Fibroblast of skin of right quadriceps (primary cell): ENCODE measurements around the gene ACVR1.
A peak's percentile ranks its signal among the peaks of the same experiment; 100 is the strongest.
"Not testable (repeated sequence)": the region's sequence is repeated elsewhere in the genome, so short reads cannot be mapped to it uniquely, and the experiment has no call there.

ENCODE experiments used
- DNase-seq: peaks from one replicate; pipeline ENCODE4 v3.0.0-alpha.2; 2013

ACVR1 gene

GRCh38 chr2:157893611-157894010 is 17.5 kb upstream of the ACVR1 start:
- no peak for DNase-seq

- DNase-seq, result no peak
These were observed 15.5 kb upstream of the ACVR1 start for GRCh38 chr2:157891643-157892041.

- DNase-seq, result no peak
These were observed 15.0 kb upstream of the ACVR1 start for GRCh38 chr2:157890969-157891642.

GRCh38 chr2:157887946-157888345 is 11.8 kb upstream of the ACVR1 start:
- DNase-seq, result no peak

GRCh38 chr2:157884533-157884932 is 8.4 kb upstream of the ACVR1 start:
- not testable (repeated sequence) for DNase-seq

- DNase-seq, result no peak
These were observed 4.8 kb upstream of the ACVR1 start for GRCh38 chr2:157880927-157881326.

GRCh38 chr2:157877761-157878400 is 1.8 kb upstream of the ACVR1 start:
- DNase-seq, result no peak

- DNase-seq, result no peak
These were observed 632 bp upstream of the ACVR1 start for GRCh38 chr2:157876786-157877138.

GRCh38 chr2:157875641-157876065 is 477 bp downstream of the ACVR1 start:
- no peak for DNase-seq

GRCh38 chr2:157874997-157875640 is 1.0 kb downstream of the ACVR1 start:
- DNase-seq, result peak; percentile 92

- no peak for DNase-seq
These were observed 1.8 kb downstream of the ACVR1 start for GRCh38 chr2:157874348-157874747.

GRCh38 chr2:157872791-157873190 is 3.3 kb downstream of the ACVR1 start:
- DNase-seq, result no peak

- DNase-seq, result no peak
These were observed 4.7 kb downstream of the ACVR1 start for GRCh38 chr2:157871415-157871814.

GRCh38 chr2:157868993-157869392 is 7.1 kb downstream of the ACVR1 start:
- DNase-seq, result no peak

GRCh38 chr2:157867703-157868102 is 8.4 kb downstream of the ACVR1 start:
- no peak for DNase-seq

- DNase-seq, result no peak
These were observed 9.2 kb downstream of the ACVR1 start for GRCh38 chr2:157866666-157867642.

GRCh38 chr2:157866202-157866601 is 9.9 kb downstream of the ACVR1 start:
- DNase-seq, result peak; percentile 18

GRCh38 chr2:157864857-157865430 is 11.2 kb downstream of the ACVR1 start:
- no peak for DNase-seq

- no peak for DNase-seq
These were observed 17.3 kb downstream of the ACVR1 start for GRCh38 chr2:157858846-157859245.

GRCh38 chr2:157857881-157858280 is 18.2 kb downstream of the ACVR1 start:
- DNase-seq, result peak; percentile 61

- peak; percentile 43 for DNase-seq
These were observed 20.0 kb downstream of the ACVR1 start for GRCh38 chr2:157856187-157856515.

- no peak for DNase-seq
These were observed 22.3 kb downstream of the ACVR1 start for GRCh38 chr2:157853820-157854219.

GRCh38 chr2:157853211-157853610 is 22.9 kb downstream of the ACVR1 start:
- no peak for DNase-seq
